ENCODE measurements around the gene NTM.

Gene NTM

DNA sequence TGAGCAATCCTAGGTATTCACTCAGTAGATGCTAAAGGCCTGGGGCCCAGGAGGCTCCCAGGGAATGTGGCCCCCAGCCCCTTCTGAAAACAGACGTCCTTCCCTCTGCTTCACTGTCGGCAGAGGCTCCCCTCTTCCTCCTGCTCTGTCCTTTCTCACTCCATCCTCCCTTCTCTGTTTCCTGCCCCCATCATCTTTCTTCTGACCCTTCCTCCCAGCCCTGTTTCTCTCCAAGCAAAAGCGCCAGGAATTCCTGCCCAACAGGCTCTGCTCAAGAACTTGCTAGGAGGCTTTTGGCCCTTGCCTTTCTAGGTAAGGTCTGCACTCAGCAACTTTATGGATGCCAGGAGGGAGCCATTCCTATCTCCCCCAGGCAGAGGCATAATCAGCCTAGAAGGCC lies 300.5 kb downstream of the NTM start:
- TF ChIP-seq CTCF (IDR thresholded peaks at IDR 0.05; ENCODE audit: borderline replicate concordance, insufficient read depth, low read depth, low read length), result no peak
- H3K4me3 ChIP-seq (ENCODE audit: low read depth, low read length), result no peak overlapping the region

- no peak for TF ChIP-seq CTCF (IDR thresholded peaks at IDR 0.05; ENCODE audit: borderline replicate concordance, insufficient read depth, low read depth, low read length)
- no peak overlapping the region for H3K4me3 ChIP-seq (ENCODE audit: low read depth, low read length)
These were observed 300.9 kb downstream of the NTM start for GRCh38 chr11:131671320-131671719.

- no peak for TF ChIP-seq CTCF (IDR thresholded peaks at IDR 0.05; ENCODE audit: borderline replicate concordance, insufficient read depth, low read depth, low read length)
- H3K4me3 ChIP-seq (ENCODE audit: low read depth, low read length), result no peak overlapping the region
These were observed 301.3 kb downstream of the NTM start for GRCh38 chr11:131671734-131672133.

GRCh38 chr11:131672191-131672590 lies 301.8 kb downstream of the NTM start:
- no peak for TF ChIP-seq CTCF (IDR thresholded peaks at IDR 0.05; ENCODE audit: borderline replicate concordance, insufficient read depth, low read depth, low read length)
- H3K4me3 ChIP-seq (ENCODE audit: low read depth, low read length), result no peak overlapping the region

DNA sequence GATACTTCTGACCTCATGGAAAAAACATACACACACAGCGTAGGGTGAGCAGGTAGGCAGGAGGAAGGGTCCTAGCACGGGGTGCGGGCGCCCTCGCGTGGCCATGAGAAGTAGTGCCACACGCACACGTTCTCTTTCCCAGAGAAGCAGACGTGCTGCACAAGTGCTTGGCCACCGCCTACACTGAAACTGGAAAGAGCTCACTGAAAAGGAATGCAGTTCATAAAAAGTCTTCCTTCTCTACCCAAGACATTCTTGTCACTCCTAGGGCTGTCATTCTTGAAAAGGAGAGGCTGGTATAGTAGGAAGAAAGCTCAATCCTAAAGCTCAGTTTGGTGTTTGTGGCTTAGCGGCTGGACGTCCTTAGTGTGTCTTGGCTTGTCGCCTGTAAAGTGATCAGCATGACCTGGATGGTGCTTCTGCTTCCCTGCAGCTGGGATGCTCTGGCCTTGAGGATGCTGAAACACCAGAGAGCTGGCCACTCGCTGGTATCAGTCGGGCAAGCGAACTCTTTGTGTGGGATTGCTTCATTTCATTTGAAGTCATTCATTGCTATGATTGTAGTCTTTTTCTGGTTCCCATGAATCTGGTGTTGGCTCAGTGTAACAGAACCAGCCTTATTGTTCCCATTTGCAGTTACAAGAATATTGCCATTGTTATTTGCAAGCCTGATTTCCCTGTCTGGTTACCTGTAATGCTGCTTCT lies 303.8 kb downstream of the NTM start:
- no peak overlapping the region for H3K4me3 ChIP-seq (ENCODE audit: low read depth, low read length)
- peak; percentile 97 for TF ChIP-seq CTCF (IDR thresholded peaks at IDR 0.05; ENCODE audit: borderline replicate concordance, insufficient read depth, low read depth, low read length)

DNA sequence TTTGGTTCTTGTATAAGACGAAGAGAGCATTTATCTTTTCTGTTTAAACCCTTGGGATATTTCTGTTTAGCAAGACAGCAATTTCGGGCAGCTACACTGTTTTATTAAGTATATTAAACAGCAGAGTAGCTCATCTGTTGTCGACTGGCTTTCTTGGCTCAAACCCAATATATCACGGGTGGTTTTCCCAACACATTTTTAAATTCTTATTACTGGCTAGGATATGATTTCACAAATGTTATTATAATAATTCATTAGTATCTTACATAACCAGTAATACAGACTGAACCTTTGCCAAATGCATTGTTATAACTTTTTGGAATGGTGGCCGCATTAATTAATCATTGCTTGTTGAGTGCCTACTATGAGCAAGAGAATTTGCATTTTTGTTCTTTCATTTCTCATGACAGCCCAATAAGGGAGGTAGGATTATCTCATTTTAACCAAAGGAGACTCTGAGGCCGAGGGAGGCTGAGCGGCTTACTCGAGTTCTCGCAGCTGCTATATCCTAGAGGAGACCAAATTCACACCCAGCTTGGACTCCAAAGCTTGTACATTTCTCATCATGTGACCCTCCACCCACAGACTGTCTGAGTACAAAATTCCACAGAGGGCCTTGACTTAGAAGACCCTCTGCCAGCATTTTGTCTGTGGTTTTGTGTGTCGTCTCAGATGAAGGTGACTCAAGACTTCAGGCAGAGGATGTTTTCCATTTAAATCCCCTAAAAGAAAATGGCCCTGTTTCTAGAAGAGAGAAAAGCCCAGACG lies 304.9 kb downstream of the NTM start:
- H3K4me3 ChIP-seq (ENCODE audit: low read depth, low read length), result no peak overlapping the region
- TF ChIP-seq CTCF (IDR thresholded peaks at IDR 0.05; ENCODE audit: borderline replicate concordance, insufficient read depth, low read depth, low read length), result no peak

Data from GM12875 (cell line).